A549 (cell line): ENCODE measurements around the gene APC2. TPM values are rescaled to one million over a fixed set of nuclear protein-coding genes. Genes with fewer than 3 reads are reported as not detected.
A peak's percentile ranks its signal among the peaks of the same experiment; 100 is the strongest.

Experiments used
- ATAC-seq, 2 experiments: fragments of 200-7000 bp in 1 of 2; fragments of >200 bp in 1 of 2; cut with Nextera tagmentation in 1 of 2; cut with Tn5 transposase in 1 of 2; 3 replicates each; pipeline versions ENCODE4 v1.8.0 to v1.9.1; 2018 to 2020; ENCODE audit warnings: mild to moderate bottlenecking in 1 of 2, moderate library complexity in 1 of 2
- CTCF ChIA-PET: fragments of 300-600 bp; sonication (Branson Sonifier 250); formaldehyde crosslinking; extraction: SDS; loops from one replicate; lab custom pipeline; 2021; ENCODE audit warnings: antibody characterized with exemption, inconsistent platforms; lab: Yijun Ruan, JAX
- POLR2A ChIA-PET: fragments of 350-600 bp; formaldehyde crosslinking; extraction: SDS; loops from one replicate; lab custom pipeline; 2021; ENCODE audit warnings: antibody characterized with exemption, inconsistent platforms; lab: Yijun Ruan, JAX
- DNase-seq, 2 experiments: peaks; one replicate each; pipeline versions ENCODE4 v3.0.0 to v3.0.0-alpha.2; 2011 to 2016; ENCODE audit warnings: low read depth in 1 of 2, low spot score in 1 of 2
- FAIRE-seq: peaks from 2 replicates; lab custom pipeline; 2011; peaks lifted over from hg19 to GRCh38; lab: Jason Lieb, UNC
- H3K27ac ChIP-seq, 2 experiments: fragments of >200 bp; sonication (Bioruptor Twin); formaldehyde crosslinking; 3 replicates each; pipeline ENCODE4 v1.5.1; 2016 to 2017
- H3K4me1 ChIP-seq: fragments of >200 bp; sonication (Bioruptor Twin); formaldehyde crosslinking; 3 replicates; pipeline ENCODE4 v1.6.1; 2016
- H3K4me2 ChIP-seq: fragments of >200 bp; sonication (Bioruptor Twin); formaldehyde crosslinking; 3 replicates; pipeline ENCODE4 v1.6.1; 2016
- H3K4me3 ChIP-seq: fragments of >200 bp; sonication (Bioruptor Twin); formaldehyde crosslinking; 3 replicates; pipeline ENCODE4 v1.5.1; 2016
- H3K9me3 ChIP-seq: fragments of >200 bp; sonication (Bioruptor Twin); formaldehyde crosslinking; 3 replicates; pipeline ENCODE4 v1.6.1; 2016
- BCL3 ChIP-seq: fragments of >200 bp; sonication (Bioruptor Twin); formaldehyde crosslinking; IDR thresholded peaks from 3 replicates; pipeline ENCODE4 v1.6.1; 2016
- ELK1 ChIP-seq: fragments of 150-350 bp; IDR thresholded peaks from 2 replicates; pipeline ENCODE4 v1.6.1; 2014; ENCODE audit warnings: low read depth, mild to moderate bottlenecking, low read length
- FOXS1 ChIP-seq: fragments of 250-450 bp; sonication (Bioruptor Pico); IDR thresholded peaks from 2 replicates; pipeline ENCODE4 v1.5.0; 2020; ENCODE audit warnings: mild to moderate bottlenecking, moderate library complexity
- MAX ChIP-seq: IDR thresholded peaks from 2 replicates; pipeline ENCODE4 v1.6.1; 2012
- MAZ ChIP-seq: fragments of 150-350 bp; IDR thresholded peaks from 2 replicates; pipeline ENCODE4 v1.6.1; 2014; ENCODE audit warnings: antibody characterized with exemption, low read depth, low read length, borderline replicate concordance
- NFE2L2 ChIP-seq: fragments of 150-350 bp; conservative IDR thresholded peaks from 2 replicates; pipeline ENCODE4 v1.6.1; 2014; ENCODE audit warnings: low read length
- RAD21 ChIP-seq, 2 experiments: fragments of >200 bp in 1 of 2; sonication (Bioruptor Twin) in 1 of 2; formaldehyde crosslinking in 1 of 2; IDR thresholded peaks in 1 of 2; conservative IDR thresholded peaks in 1 of 2; 2 replicates in 1 of 2; 3 replicates in 1 of 2; pipeline ENCODE4 v1.6.1; 2012 to 2018; ENCODE audit warnings: inconsistent platforms in 1 of 2
- RARB ChIP-seq: fragments of 250-450 bp; sonication (Bioruptor Pico); IDR thresholded peaks from 2 replicates; pipeline ENCODE4 v1.8.0; 2021; ENCODE audit warnings: mild to moderate bottlenecking, moderate library complexity
- REST ChIP-seq: fragments of 200-600 bp; sonication (generic); IDR thresholded peaks from 2 replicates; pipeline ENCODE4 v1.6.1; 2016; ENCODE audit warnings: antibody characterized with exemption, mild to moderate bottlenecking, moderate library complexity
- SREBF2 ChIP-seq: fragments of 450-650 bp; IDR thresholded peaks from 2 replicates; pipeline ENCODE4 v1.6.1; 2014; ENCODE audit warnings: mild to moderate bottlenecking, moderate library complexity
- TFCP2L1 ChIP-seq: fragments of 250-450 bp; sonication (Bioruptor Pico); IDR thresholded peaks from 2 replicates; pipeline ENCODE4 v1.5.0; 2021; ENCODE audit warnings: mild to moderate bottlenecking
- USF2 ChIP-seq: fragments of 450-650 bp; IDR thresholded peaks from 2 replicates; pipeline ENCODE4 v1.6.1; 2014; ENCODE audit warnings: antibody characterized with exemption
- ZNF302 ChIP-seq: fragments of 250-450 bp; sonication (Bioruptor Pico); IDR thresholded peaks from 2 replicates; pipeline ENCODE4 v1.9.0; 2021; ENCODE audit warnings: inconsistent platforms, mild to moderate bottlenecking, moderate library complexity
- ZSCAN20 ChIP-seq: fragments of 250-450 bp; sonication (Bioruptor Pico); IDR thresholded peaks from 2 replicates; pipeline ENCODE4 v1.8.0; 2022; ENCODE audit warnings: mild to moderate bottlenecking, moderate library complexity
- WGBS: methylation state at CpG from one replicate; pipeline ENCODE4 v1.1.6; 2017; ENCODE audit errors: missing lambda C conversion rate; 5-methylcytosine and 5-hydroxymethylcytosine counted together
- polyA plus RNA-seq, 4 experiments: library from polyadenylated mRNA; depleted of rRNA in 3 of 4; stranded (reverse); fragments of >200 nt; fragmentation: RNase III in 1 of 4; extraction: RNeasy Plus Mini Kit Qiagen cat#74134 plus additional on column Dnase treatment in 1 of 4; gene quantifications; 2 replicates in 3 of 4; 3 replicates in 1 of 4; pipeline ENCODE4 v1.2.3, GENCODE V29; 2011 to 2017

APC2 gene
- polyA plus RNA-seq, 2 of the 4 experiments (the other 2 are of a cell fraction), result 0.36 to 1.6 TPM

DNA sequence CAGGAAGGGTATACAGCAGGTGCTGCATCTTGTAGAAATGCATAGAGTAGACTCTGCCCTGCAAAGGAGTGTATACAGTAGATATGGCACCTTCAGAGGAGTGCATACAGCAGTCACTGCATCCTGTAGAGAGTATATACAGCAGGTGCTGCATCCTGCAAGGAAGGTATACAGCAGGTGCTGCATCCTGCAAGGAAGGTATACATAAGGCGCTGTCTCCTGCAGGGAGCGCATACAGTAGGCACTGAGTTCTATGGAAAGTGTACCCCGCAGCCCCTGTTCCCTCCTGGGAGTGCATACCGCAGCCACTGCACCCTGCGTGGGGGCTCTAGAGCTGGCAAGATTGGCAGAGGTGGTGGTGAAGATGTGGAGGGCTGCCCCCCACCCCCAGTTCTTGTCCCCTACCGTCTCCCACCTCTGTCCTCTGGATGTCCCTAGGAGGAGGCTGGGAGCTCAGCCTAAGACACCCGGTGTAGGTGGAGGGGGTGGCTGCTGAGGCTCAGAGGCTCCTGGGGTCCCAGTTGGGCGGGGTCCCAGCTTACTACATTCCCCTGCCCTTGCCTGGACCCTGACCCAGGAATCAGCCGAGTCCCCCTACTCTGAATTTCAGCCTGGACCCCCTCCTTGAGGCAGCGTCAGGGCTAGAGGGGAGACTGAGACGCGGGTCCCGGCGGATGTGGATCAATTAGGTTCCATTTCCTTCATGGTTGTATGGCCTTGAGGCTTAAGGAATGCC is 65.2 kb downstream of the APC2 start:
- Histone ChIP-seq H3K4me1 (no peaks in the 10 kb centered on the region), H3K4me3 (no peak overlapping the region), H3K9me3 (no peaks in the 10 kb centered on the region), H3K4me2 (no peak overlapping the region), H3K27ac (no peak overlapping the region)
- DNase-seq (no peak), ATAC-seq (no peak), FAIRE-seq (no peak)
- 72% methylated on average over 11 of the region's 14 CpGs for WGBS
- ChIA-PET POLR2A (no interaction called here), CTCF (interaction anchor here (0.5 to 1.6 kb wide), 7 partner anchors 12 to 312 kb away, joined by 3 to 6 read pairs (median 4); no protein-coding TSS in a partner anchor)
- TF ChIP-seq TFCP2L1 (CRISPR knock-in tag), result no peak
- no peak for TF ChIP-seq NFE2L2
- TF ChIP-seq RARB (CRISPR knock-in tag), result no peak
- no peak for TF ChIP-seq SREBF2
- no peak for TF ChIP-seq REST
- no peak for TF ChIP-seq ELK1
- no peak for TF ChIP-seq RAD21 (conservative IDR thresholded peaks at IDR 0.05 in 1 of 2, IDR thresholded peaks at IDR 0.05 in 1 of 2)
- no peak for TF ChIP-seq MAZ
- TF ChIP-seq FOXS1 (CRISPR knock-in tag), result no peak
- TF ChIP-seq MAX, result no peak
- TF ChIP-seq ZSCAN20 (CRISPR knock-in tag), result no peak

- no peak for TF ChIP-seq ZSCAN20 (CRISPR knock-in tag)
- TF ChIP-seq ELK1, result no peak
- 0 out of 2 replicates have a peak, but pooled peaks have one; percentile 24 for TF ChIP-seq USF2
- no peak for TF ChIP-seq ZNF302
- no peak for TF ChIP-seq BCL3
- no peak overlapping the region for H3K27ac ChIP-seq
- 61% methylated on average over 8 of the region's 8 CpGs for WGBS
- ATAC-seq, result no peak
- H3K4me2 ChIP-seq, result no peak overlapping the region
- no peak overlapping the region for H3K4me3 ChIP-seq
- FAIRE-seq, result no peak
- CTCF ChIA-PET, result interaction anchor here (1.1 kb wide), 1 partner anchor 30 kb away, joined by 4 read pairs; no protein-coding TSS in a partner anchor
- H3K4me1 ChIP-seq, result no peaks in the 10 kb centered on the region
- no peaks in the 10 kb centered on the region for H3K9me3 ChIP-seq
- DNase-seq, result peak in 1 of 2 experiments; percentile 38
- POLR2A ChIA-PET, result no interaction called here
Measured at GRCh38 chr19:1516395-1516753, 66.5 kb downstream of the APC2 start.
